ENCODE measurements around the gene FGF18.

- no peak for TF ChIP-seq POLR2A (IDR thresholded peaks at IDR 0.05)
- no peak for TF ChIP-seq CTCF (IDR thresholded peaks at IDR 0.05)
Observed at GRCh38 chr5:171453988-171454387, 34.5 kb downstream of the FGF18 start.

Data from uterus (tissue), 2 donors.